ENCODE data around the gene CHST11. TPM values are rescaled to one million over a fixed set of nuclear protein-coding genes. Genes with fewer than 3 reads are reported as not detected.

The CHST11 gene
- total and polyA plus RNA-seq, 2 of the 4 experiments (the other 2 are of a cell fraction): 1.4 to 2.7 TPM

GRCh38 chr12:104411826-104412641 lies 44.7 kb upstream of the CHST11 start:
- Histone ChIP-seq H2BK15ac (ENCODE audit: low read depth, low read length) (no peak overlapping the region), H3K79me1 (ENCODE audit: low read depth in 1 of 2, low read length in 2 of 2) (no peaks in the 10 kb centered on the region), H2AK5ac (ENCODE audit: low read depth, low read length) (no peak overlapping the region), H4K20me1 (ENCODE audit: insufficient read depth, low read length) (no peaks in the 10 kb centered on the region), H4K5ac (ENCODE audit: low read depth, low read length) (no peak overlapping the region), H3K4me2 (ENCODE audit: low read depth, low read length) (no peak overlapping the region), H3K18ac (ENCODE audit: low read depth, low read length) (no peak overlapping the region), H2AFZ (replicated peaks; ENCODE audit: low read length, poor library complexity) (no peak overlapping the region), H3K9me1 (ENCODE audit: insufficient read depth, low read length) (no peaks in the 10 kb centered on the region), H4K8ac (ENCODE audit: low read depth in 2 of 2, low read length in 2 of 2) (no peak overlapping the region), H2BK20ac (ENCODE audit: low read depth, low read length) (no peak overlapping the region), H3K9me3 (ENCODE audit: control insufficient read depth, insufficient read depth, low read length) (no peaks in the 10 kb centered on the region), H3K14ac (replicated peaks; ENCODE audit: low read depth, low read length) (no peak overlapping the region), H3K4me1 (ENCODE audit: control insufficient read depth, insufficient read depth, low read length) (no peaks in the 10 kb centered on the region), H3K23ac (ENCODE audit: low read depth, low read length) (no peak overlapping the region), H3K9ac (ENCODE audit: low read depth, low read length) (no peak overlapping the region), H3K36me3 (ENCODE audit: control insufficient read depth, insufficient read depth, low read length) (no peaks in the 10 kb centered on the region), H2AK9ac (replicated peaks; ENCODE audit: low read depth, low read length, poor library complexity) (no peak overlapping the region), H2BK5ac (ENCODE audit: low read depth, low read length, poor library complexity, severe bottlenecking) (no peak overlapping the region), H3K27ac (ENCODE audit: insufficient read depth, low read length) (no peak overlapping the region), H3K4me3 (ENCODE audit: insufficient read depth, low read depth, low read length) (no peak overlapping the region), H4K91ac (ENCODE audit: insufficient read depth, low read depth, low read length) (no peak overlapping the region), H3K56ac (ENCODE audit: extremely low read depth, insufficient read depth, low read length) (no peak overlapping the region), H2BK120ac (ENCODE audit: low read depth, low read length) (no peak overlapping the region), H3K4ac (ENCODE audit: low read depth, low read length) (no peak overlapping the region), H3K27me3 (ENCODE audit: control insufficient read depth, insufficient read depth, low read length) (peaks cover 32% of the 10 kb centered on the region)
- no peak; the same call in 1 of the 2 replicates for ATAC-seq (ENCODE audit: low read depth)
- intact Hi-C loops (cut with micrococcal nuclease): no loop called here
- in situ Hi-C loops (cut with MboI; ENCODE audit: low sequenced_read_pairs): no loop called here
- TF ChIP-seq RCOR1 (IDR thresholded peaks at IDR 0.05; ENCODE audit: insufficient replicate concordance, low read length): no peak
- no peak for TF ChIP-seq SMC3 (IDR thresholded peaks at IDR 0.05; ENCODE audit: low read depth, low read length)
- no peak for TF ChIP-seq MAFK (IDR thresholded peaks at IDR 0.05; ENCODE audit: low read depth, low read length)
- TF ChIP-seq CEBPB (IDR thresholded peaks at IDR 0.05; ENCODE audit: low read depth, low read length): no peak
- POLR2A ChIA-PET (ENCODE audit: unreplicated experiment): no interaction called here
- no TSS peak for BruUV-seq (replicated peaks)
- dilution Hi-C loops (cut with HindIII; ENCODE audit: low sequenced_read_pairs, unreplicated experiment): no loop called here
- WGBS, 2 experiments (ENCODE audit: extremely low coverage in 2 of 2, insufficient read length in 1 of 2): 72% methylated on average over 2 of the region's 16 CpGs; no CpG with 5 or more reads in 1 of the 2 experiments
- peak; percentile 40 for DNase-seq
- CTCF ChIA-PET: no interaction called here
